ENCODE data around the gene TCP11L2. TPM values are rescaled to one million over a fixed set of nuclear protein-coding genes. Genes with fewer than 3 reads are reported as not detected.

Gene TCP11L2
- total and polyA plus RNA-seq, 9 of the 15 experiments (the other 6 are each of a cell fraction or from before 2014, with no cell fraction given): 0.39 to 4.5 (median 1.3) TPM

DNA sequence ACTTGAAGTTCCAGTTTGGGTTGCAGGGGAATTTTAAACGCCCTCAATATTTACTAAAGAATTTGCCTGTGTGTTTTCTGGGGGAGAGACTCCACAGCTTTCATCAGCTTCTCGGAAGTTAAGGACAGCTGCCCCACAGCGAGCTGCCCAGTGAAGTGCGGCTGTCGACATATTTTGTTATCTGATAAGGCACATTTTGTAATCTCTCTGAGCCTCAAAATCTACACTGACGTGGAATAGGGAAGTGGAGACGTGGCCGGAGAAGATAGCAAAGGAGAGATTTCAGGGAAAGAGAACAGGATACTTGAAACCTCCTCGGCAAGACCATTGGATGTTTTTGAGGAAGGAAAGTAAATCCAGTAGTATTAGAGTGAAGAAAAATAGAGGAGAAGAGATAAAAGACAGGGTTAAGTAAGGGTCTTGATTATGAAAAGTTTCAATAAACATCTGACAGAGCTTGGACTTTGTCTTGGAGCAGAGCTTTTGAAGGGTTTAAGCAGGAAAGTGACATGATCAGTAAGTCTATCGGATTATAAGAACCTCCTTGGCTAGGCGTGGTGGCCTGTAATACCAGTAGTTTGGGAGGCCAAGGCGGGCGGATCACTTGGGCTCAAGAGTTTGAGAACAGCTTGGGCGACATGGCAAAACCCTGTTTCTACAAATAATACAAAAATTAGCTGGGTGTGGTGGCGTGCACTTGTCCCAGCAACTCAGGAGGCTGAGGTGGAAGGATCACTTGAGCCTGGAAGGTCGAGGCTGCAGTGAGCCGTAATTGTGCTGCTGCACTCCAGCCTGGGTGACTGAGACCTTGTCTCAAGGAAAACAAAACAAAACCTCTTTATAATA is 56.1 kb downstream of the TCP11L2 start (continued):
- TF ChIP-seq, protein P1, sequence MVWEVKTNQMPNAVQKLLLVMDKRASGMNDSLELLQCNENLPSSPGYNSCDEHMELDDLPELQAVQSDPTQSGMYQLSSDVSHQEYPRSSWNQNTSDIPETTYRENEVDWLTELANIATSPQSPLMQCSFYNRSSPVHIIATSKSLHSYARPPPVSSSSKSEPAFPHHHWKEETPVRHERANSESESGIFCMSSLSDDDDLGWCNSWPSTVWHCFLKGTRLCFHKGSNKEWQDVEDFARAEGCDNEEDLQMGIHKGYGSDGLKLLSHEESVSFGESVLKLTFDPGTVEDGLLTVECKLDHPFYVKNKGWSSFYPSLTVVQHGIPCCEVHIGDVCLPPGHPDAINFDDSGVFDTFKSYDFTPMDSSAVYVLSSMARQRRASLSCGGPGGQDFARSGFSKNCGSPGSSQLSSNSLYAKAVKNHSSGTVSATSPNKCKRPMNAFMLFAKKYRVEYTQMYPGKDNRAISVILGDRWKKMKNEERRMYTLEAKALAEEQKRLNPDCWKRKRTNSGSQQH (CRISPR knock-in tag; IDR thresholded peaks at IDR 0.05): no peak
- no peak for TF ChIP-seq RBFOX2 (IDR thresholded peaks at IDR 0.05; ENCODE audit: low read depth, low read length)
- no peak for TF ChIP-seq ZNF217 (CRISPR knock-in tag; IDR thresholded peaks at IDR 0.05)
- TF ChIP-seq YBX1 (IDR thresholded peaks at IDR 0.05): no peak
- no peak for TF ChIP-seq ASH1L (IDR thresholded peaks at IDR 0.05; ENCODE audit: borderline replicate concordance, low read depth, partially characterized antibody)
- TF ChIP-seq RBM25 (IDR thresholded peaks at IDR 0.05; ENCODE audit: low read depth, low read length, severe bottlenecking): no peak
- no peak for TF ChIP-seq HNRNPLL (IDR thresholded peaks at IDR 0.05; ENCODE audit: low read depth, low read length, poor library complexity, severe bottlenecking)
- peak; percentile 90 for TF ChIP-seq PML (IDR thresholded peaks at IDR 0.05; ENCODE audit: low read length)
- no peak for TF ChIP-seq MIER1 (IDR thresholded peaks at IDR 0.05; ENCODE audit: low read depth)
- TF ChIP-seq DMBX1 (CRISPR knock-in tag; IDR thresholded peaks at IDR 0.05; ENCODE audit: borderline replicate concordance): no peak
- no peak for TF ChIP-seq EZH2 (IDR thresholded peaks at IDR 0.05; ENCODE audit: borderline replicate concordance, low read depth, low read length)
- 0 out of 2 replicates have a peak, but pooled peaks have one; percentile 27 for TF ChIP-seq CTBP1 (IDR thresholded peaks at IDR 0.05; ENCODE audit: borderline replicate concordance)
- TF ChIP-seq GABPB1 (CRISPR knock-in tag; IDR thresholded peaks at IDR 0.05): no peak
- TF ChIP-seq TBL1XR1 (IDR thresholded peaks at IDR 0.05; ENCODE audit: low read length in 2 of 2): peak in 1 of 2 experiments; percentile 83; a peak in 2 of 4 replicates
- TF ChIP-seq FOSL1 (tag; conservative IDR thresholded peaks at IDR 0.05): peak; percentile 74
- TF ChIP-seq BDP1 (IDR thresholded peaks at IDR 0.05; ENCODE audit: insufficient read depth, insufficient read length): no peak
- 0 out of 2 replicates have a peak, but pooled peaks have one; percentile 6 for TF ChIP-seq ZNF41 (CRISPR knock-in tag; conservative IDR thresholded peaks at IDR 0.05)
- peak; percentile 69 to 87 for TF ChIP-seq TRIM24 (IDR thresholded peaks at IDR 0.05)
- TF ChIP-seq, protein P2, sequence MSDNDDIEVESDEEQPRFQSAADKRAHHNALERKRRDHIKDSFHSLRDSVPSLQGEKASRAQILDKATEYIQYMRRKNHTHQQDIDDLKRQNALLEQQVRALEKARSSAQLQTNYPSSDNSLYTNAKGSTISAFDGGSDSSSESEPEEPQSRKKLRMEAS (CRISPR knock-in tag; IDR thresholded peaks at IDR 0.05): no peak
- TF ChIP-seq NELFE (IDR thresholded peaks at IDR 0.05; ENCODE audit: insufficient read depth, insufficient read length): no peak
